GM12878 (cell line): ENCODE data around the gene RBKS. TPM values are rescaled to one million over a fixed set of nuclear protein-coding genes. Genes with fewer than 3 reads are reported as not detected.

Experiments
- ASH2L ChIP-seq: fragments of 300-600, 200-600 bp; sonication (generic); IDR thresholded peaks from 2 replicates; pipeline ENCODE4 v1.6.1; 2017; ENCODE audit warnings: low read depth, mild to moderate bottlenecking, borderline replicate concordance
- BMI1 ChIP-seq: fragments of 450-650 bp; IDR thresholded peaks from 2 replicates; pipeline ENCODE4 v1.6.1; 2016; ENCODE audit warnings: mild to moderate bottlenecking, moderate library complexity, borderline replicate concordance
- CHD4 ChIP-seq: fragments of 200-600 bp; sonication (generic); IDR thresholded peaks from 2 replicates; pipeline ENCODE4 v1.6.1; 2016; ENCODE audit warnings: mild to moderate bottlenecking
- CTCF ChIP-seq, 3 experiments: IDR thresholded peaks in 2 of 3; conservative IDR thresholded peaks in 1 of 3; 2 replicates each; pipeline ENCODE4 v1.5.1; 2011; ENCODE audit warnings: low read depth in 3 of 3, low read length in 3 of 3, mild to moderate bottlenecking in 3 of 3, control low read depth in 2 of 3, moderate library complexity in 2 of 3, inconsistent platforms in 1 of 3, mixed read lengths in 1 of 3; ENCODE audit not compliant: control insufficient read depth in 2 of 3, insufficient read depth in 1 of 3; ENCODE audit errors: extremely low read depth in 1 of 3
- NFYA ChIP-seq: IDR thresholded peaks from 2 replicates; pipeline ENCODE4 v1.6.1; 2011; ENCODE audit warnings: low read depth, mild to moderate bottlenecking, low read length, improper control_type of control experiment, borderline replicate concordance
- REST ChIP-seq: IDR thresholded peaks from 2 replicates; pipeline ENCODE4 v1.6.1; 2012; ENCODE audit warnings: mild to moderate bottlenecking, low read depth, low read length
- SKIL ChIP-seq: fragments of 450-650 bp; IDR thresholded peaks from 2 replicates; pipeline ENCODE4 v1.6.1; 2017; ENCODE audit warnings: mild to moderate bottlenecking, low read depth, inconsistent platforms; ENCODE audit not compliant: poor library complexity, severe bottlenecking
- polyA plus RNA-seq, 11 experiments: library from polyadenylated mRNA; depleted of rRNA in 4 of 11; unstranded in 6 of 11; stranded (reverse) in 5 of 11; fragments of >200 nt; fragmentation: Nextera tagmentation in 4 of 11; fragmentation: Illumina TruSeq in 1 of 11; extraction: Ambion mirVana in 4 of 11; extraction: Trizol in 1 of 11; gene quantifications; 1 replicate in 1 of 11; 2 replicates in 10 of 11; pipeline versions ENCODE4 v1.2.1 to v1.2.3, GENCODE V29; 2011 to 2016; ENCODE audit warnings: inconsistent platforms in 2 of 11, missing spikeins in 2 of 11, low read depth in 1 of 11
- total RNA-seq, 4 experiments: library from RNA; depleted of rRNA in 3 of 4; stranded (reverse); fragments of >200 nt in 3 of 4; fragmentation: Illumina TruSeq in 1 of 4; extraction: Trizol in 1 of 4; gene quantifications; 2 replicates each; pipeline versions ENCODE4 v1.2.1 to v1.2.3, GENCODE V29; 2013 to 2021

RBKS gene
- total and polyA plus RNA-seq, 10 of the 15 experiments (the other 5 are each of a cell fraction or from before 2014, with no cell fraction given) = 0.39 to 1.8 (median 1.0) TPM

- TF ChIP-seq CTCF (IDR thresholded peaks at IDR 0.05 in 2 of 3, conservative IDR thresholded peaks at IDR 0.05 in 1 of 3; ENCODE audit: control insufficient read depth in 2 of 3, extremely low read depth in 1 of 3, insufficient read depth in 1 of 3, low read depth in 3 of 3, low read length in 3 of 3) (no peak), BMI1 (no peak), NFYA (no peak), SKIL (no peak), REST (no peak), ASH2L (no peak), CHD4 (no peak)
Observed at GRCh38 chr2:27870724-27871123, 19.5 kb downstream of the RBKS start (continued).
